IPS DF 4.7 (cell line): ENCODE measurements around the gene HEATR5A.
"Not testable (repeated sequence)": the region's sequence is repeated elsewhere in the genome, so short reads cannot be mapped to it uniquely, and the experiment has no call there.

Source experiments
- DNase-seq: peaks from one replicate; pipeline ENCODE4 v3.0.0-alpha.2; 2013; ENCODE audit warnings: low spot score; ENCODE audit errors: extremely low read depth

HEATR5A gene

DNA sequence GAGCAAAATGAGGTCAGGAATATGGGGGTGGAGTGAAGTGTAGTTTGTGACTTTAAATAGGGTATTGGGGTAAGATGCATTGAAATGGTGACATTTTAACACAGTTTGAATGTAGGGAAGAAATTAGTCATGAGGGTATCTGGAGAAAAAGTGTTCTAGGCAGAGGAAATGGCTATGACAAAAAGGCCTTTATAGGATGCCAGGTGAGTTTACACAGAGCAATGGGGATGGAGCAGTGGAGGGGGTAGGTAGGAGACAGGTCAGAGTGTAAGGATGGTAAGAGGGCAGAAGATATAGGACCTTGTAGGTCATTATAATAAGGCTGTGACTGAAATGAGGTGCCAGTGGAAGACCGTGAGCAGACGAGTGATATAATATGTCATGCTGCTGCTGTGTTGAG, 30.4 kb downstream of the HEATR5A start:
- no peak for DNase-seq

GRCh38 chr14:31388687-31389413, 31.5 kb downstream of the HEATR5A start:
- DNase-seq: no peak

DNA sequence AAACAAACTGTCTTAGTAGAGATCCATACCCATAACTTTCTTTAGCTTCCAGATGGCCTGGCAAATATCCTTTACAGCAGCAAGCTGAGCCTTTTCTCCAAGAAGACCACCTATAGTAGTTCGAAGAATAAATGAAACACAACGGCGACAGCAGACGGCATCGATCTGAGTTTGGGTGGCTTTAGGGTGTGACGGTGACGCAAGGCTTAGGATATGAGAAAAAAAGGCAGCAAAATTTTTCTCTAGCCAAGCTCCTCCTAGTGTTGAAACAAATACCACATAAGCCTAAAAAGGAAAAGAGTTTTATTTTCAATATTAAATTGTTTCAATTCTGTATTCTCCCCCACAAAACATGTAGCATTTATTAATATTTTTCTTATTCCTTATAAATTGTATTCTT, 33.3 kb downstream of the HEATR5A start:
- no peak for DNase-seq

DNA sequence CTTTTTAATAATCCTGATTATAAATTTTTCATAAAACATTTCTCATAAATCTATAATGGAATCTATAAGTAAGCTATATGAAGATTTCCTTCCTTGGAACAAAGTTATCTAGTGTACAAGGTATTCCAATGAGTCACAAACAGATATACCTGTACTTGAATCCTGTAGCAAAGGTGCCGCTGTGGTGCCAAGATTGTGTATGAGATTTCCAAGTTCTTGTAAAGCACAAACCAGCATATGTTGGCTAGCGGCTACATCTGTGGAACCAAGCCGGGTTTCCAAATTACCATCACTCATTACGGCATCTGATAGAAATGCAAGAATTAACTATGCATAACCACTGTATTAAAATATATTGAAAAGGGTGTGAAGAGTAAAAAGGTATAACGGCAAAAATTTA, 34.1 kb downstream of the HEATR5A start:
- DNase-seq: no peak

GRCh38 chr14:31382221-31382620, 38.1 kb downstream of the HEATR5A start:
- no peak for DNase-seq

DNA sequence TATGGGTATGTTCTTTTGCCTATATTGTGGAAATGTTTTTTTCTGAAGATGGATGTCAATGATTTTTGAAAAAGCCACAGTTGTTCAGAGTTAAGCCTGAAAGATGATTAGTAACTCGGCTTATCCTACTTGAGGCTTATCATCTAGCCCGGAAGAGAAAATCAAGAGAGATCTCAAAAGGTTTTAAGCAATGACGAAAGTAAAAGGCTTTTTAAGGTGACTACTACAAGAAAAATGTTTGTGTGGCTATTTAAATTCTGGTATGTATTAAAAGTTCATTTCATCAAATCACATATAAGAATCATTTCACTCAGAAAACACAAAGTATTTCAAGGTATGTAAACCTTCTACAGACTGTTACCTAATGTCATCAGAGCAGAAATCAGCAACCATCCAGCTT, 40.2 kb downstream of the HEATR5A start:
- DNase-seq: no peak

DNA sequence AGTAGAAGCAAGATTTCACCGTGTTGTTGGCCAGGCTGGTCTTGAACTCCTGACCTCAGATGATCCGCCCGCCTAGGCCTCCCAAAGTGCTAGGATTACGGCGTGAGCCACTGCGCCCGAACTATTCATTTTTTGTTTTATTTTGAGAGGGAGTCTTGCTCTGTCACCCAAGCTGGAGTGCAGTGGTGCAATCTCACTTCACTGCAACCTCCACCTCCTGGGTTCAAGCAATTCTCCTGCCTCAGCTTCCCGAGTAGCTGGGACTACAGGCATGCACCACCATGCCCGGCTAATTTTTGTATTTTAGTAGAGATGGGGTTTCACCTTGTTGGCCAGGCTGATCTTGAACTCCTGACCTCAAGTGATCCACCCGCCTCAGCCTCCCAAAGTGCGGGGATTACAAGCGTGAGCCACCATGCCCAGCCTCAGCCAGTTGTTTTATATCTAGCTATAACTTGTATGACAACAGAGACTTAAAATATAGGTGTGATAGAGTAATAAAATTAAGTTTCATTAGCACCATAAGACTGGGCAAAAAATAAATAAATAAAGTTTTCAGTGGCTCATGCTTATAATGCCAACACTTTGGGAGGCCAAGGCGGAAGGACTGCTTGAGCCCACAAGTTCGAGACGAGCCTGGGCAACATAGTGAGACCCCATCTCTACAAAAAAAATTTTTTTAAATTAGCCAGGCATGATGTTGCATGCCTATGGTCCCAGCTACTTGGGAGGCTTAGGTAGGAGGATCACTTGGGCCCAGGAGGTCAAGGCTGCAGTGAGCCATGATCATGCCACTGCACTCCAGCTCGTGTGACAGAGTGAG, 41.0 kb downstream of the HEATR5A start:
- DNase-seq: not testable (repeated sequence)

- no peak for DNase-seq
Measured at GRCh38 chr14:31377433-31377832, 42.9 kb downstream of the HEATR5A start.

GRCh38 chr14:31371646-31372045, 48.7 kb downstream of the HEATR5A start:
- no peak for DNase-seq

GRCh38 chr14:31363331-31364073, 56.8 kb downstream of the HEATR5A start:
- DNase-seq: no peak

GRCh38 chr14:31362746-31363145, 57.6 kb downstream of the HEATR5A start:
- no peak for DNase-seq

DNA sequence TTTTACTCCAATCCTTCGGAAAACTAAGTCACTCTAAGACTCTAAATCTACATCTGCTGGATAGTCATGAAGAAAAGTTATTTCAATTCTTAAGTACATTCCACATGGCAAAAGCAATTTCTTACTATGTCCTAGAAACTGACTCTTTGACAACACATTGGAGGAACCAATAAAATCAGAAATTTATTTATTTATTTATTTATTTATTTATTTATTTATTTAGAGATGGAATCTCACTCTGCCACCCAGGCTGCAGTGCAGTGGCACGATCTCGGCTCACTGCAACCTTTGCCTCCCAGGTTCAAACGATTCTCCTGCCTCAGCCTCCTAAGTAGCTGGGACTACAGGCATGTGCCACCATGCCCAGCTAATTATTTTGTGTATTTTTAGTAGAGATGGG, 58.6 kb downstream of the HEATR5A start:
- not testable (repeated sequence) for DNase-seq

- DNase-seq: no peak
Measured at GRCh38 chr14:31360919-31361662, 59.3 kb downstream of the HEATR5A start.

DNA sequence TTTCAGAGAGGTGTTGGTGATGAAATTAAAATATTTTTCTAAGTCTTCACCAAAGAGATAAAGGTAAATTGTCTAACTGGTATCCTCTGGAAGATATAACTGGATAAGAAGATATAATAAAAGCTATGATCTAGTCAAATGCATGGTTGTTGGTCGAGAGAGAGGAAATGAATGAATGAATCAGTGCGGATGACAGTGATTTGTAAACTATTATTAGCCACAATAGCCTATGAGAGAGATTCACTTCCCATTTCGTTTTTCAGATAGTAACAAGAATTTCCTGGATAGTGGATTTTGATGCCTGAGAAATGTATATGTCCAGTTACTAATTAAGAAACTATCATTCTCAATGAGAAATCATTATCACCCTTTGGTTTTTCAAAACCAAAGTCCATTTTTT, 63.1 kb downstream of the HEATR5A start:
- no peak for DNase-seq

GRCh38 chr14:31346097-31346496, 74.3 kb downstream of the HEATR5A start:
- DNase-seq: no peak

DNA sequence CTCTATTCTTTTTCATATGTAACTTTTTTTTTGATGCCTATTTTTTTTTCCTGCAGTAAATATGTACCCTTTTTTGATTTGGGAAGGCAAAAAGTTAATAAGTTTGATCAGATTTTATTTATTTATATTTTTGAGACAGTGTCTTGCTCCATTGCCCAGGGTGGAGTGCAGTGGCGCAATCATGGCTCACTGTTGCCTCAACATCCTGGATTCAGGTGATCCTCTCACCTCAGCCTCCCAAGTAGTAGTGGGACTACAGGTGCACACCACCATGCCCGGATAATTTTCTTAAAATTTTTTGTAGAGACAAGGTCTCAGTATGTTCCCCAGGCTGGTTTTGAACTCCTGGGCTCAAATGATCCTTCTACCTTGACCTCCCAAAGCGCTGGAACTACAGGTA, 79.1 kb downstream of the HEATR5A start:
- no peak for DNase-seq

DNA sequence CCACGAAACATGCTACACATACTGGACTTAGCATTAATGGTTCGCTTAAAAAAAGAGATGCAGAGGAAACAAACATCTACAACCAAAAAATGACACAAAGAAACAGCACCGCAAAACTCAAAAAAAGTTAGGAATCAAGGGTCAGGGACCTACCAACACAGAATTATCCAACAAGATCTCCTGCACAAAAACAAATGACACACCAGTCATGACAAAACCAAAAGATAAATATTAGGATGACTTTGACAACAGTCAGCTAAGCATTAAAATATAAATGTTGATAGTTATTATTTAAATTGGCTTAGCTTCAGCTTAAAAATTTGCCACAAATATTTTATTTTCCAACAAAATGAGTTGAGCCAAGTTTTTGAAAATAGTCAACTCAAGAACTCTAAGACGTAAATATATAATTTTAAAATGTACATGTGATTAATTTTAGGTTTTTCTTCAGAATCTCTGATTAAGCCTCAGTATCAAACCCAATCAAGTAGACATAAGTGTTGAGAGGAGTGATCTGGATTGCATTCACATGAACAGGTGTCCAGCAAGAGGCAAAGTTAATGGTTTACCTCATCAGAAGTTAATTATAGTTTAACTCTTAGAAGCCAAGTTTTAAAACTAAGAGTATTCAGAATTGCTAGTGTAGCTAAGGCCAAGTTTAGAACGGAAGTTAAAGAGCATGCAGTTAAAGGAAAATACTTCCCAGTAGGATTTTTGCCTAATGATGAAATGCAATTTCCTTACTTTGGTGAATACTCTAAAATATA, 79.9 kb downstream of the HEATR5A start:
- no peak for DNase-seq

DNA sequence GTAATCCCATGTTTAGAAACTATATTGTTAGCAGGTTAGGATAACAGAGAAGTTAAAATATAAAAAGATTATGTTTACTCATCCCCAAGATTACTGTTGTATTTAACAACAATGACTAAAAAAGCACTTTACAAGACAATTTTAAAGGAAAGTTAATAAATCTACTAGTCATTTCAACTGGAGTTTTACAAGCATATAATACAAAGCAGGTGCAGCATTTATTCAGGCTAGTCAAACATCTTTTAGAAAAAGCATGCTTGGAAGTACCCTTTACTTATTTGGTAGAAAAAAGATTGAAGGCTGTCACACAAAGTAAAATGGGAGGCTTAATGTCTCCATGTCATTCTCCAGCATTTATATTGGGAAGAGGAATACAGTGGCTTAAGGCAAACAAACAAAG, 80.6 kb downstream of the HEATR5A start:
- DNase-seq: no peak

- no peak for DNase-seq
Measured at GRCh38 chr14:31337331-31337730, 83.0 kb downstream of the HEATR5A start.

DNA sequence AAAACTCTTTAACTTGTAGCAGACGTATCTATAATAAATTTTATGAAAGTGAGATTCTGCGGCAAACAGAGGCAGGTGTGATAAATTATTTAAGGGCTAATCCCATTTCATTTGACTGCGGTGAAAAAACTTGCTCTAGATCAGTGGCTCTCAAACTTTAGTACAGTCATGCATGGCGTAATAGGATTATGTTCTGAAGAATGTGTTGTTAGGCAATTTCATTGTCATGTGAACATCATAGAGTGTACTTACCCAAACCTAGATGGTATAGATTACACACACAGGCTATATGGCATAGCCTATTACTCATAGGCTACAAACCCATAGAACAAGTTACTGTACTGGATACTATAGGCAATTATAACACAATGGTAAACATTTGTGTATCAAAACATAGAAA, 83.7 kb downstream of the HEATR5A start:
- no peak for DNase-seq

DNA sequence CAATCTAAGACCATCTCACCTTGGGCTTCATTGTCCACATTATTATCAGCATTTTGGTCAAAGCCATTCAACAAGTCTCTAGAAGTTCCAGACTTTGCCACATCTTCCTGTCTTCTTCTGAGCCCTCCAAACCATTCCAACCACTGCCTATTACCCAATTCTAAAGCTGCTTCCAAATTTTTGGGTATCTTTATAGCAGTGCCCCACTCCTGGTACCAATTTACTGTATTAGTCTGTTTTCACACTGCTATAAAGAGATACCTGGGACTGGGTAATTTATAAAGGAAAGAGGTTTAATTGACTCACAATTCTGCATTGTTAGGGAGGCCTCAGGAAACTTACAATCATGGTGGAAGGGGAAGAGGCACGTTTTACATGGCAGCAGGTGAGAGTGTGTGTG, 89.0 kb downstream of the HEATR5A start:
- DNase-seq: not testable (repeated sequence)
